OCI-M1 (cell line): ENCODE results near the gene UBE2J2.
A peak's percentile ranks its signal among the peaks of the same experiment; 100 is the strongest.

Experiments used
- DNase-seq: peaks from one replicate; lab custom pipeline; 2025; lab: John Stamatoyannopoulos, UW

The UBE2J2 gene

DNA sequence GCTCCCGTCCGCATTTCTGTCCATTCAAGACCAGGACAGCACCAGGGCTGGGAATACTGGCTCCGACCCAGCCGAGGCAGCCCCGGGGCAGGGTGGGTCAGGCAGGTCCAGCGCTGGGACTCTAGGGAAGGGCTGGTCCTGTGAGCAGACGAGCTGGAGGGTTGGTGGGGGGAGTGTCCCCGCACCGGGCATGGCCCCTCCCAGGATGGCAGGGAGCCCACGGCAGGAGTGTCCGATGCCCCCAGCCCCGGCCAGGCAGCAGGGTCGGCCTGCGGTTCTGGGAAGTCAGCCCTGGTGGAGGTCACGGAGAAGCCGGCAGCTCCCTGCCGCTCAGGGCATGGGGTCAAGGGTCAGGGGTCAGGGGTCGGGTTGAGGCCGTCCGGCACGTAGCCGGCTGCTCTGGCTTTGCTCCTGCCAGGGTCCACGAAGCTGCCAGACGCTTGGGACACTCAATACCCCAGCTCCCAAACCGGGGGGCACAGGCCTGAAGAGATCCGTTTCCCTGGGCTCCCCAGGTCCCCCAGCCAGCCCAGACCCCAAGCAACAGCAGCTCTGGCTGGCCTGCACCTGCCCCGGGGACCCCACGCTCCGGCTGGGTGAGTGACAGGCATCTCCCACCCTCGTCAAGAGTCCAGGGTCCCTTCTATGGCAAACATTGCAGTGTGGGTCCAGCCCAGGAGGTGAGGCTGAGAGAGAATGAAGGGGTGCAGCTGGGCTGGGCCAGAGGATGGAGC is 33.9 kb downstream of the UBE2J2 start:
- no peak for DNase-seq

GRCh38 chr1:1239227-1239613 is 34.4 kb downstream of the UBE2J2 start:
- no peak for DNase-seq

GRCh38 chr1:1238702-1239178 is 34.9 kb downstream of the UBE2J2 start:
- no peak for DNase-seq

DNA sequence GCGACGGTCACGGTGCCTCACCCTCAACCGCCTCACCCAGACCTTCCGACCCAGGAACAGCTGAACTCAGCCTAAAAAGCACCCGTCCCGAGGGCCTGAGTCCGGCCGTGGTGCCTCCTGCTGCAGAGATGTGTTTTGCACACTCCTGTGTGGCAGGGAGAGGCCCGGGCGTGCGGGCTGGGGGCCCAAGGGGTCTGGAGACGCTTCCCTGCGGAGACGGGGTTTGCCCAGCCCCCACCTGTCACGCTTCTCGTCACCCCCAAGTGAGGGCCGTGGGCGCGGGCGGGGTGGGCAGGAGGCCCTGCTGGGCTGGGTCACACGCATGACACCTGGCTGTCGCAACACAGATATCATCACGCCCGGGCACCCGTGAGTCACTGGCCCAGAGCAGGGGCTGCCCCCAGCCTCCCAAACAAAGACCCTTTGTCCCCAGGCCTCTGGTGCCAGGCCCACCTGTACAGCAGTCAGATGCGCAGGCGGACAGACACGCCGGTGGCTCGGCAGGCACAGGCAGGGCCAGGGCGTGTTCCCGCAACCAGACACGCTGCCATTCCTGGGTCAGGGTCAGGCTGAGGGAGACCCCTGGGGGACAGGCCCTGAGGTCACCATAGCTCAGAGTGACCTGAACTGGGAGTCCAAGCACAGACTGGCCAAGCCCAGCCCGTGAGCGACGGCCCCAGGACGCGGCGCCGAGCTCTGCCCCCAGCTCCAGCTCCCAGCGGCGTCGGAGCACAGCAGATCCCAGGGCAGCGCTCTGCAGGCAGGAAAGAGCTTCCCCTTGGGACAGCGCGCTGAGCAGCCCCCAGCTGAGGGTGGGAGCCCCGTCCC is 35.6 kb downstream of the UBE2J2 start:
- no peak for DNase-seq

DNA sequence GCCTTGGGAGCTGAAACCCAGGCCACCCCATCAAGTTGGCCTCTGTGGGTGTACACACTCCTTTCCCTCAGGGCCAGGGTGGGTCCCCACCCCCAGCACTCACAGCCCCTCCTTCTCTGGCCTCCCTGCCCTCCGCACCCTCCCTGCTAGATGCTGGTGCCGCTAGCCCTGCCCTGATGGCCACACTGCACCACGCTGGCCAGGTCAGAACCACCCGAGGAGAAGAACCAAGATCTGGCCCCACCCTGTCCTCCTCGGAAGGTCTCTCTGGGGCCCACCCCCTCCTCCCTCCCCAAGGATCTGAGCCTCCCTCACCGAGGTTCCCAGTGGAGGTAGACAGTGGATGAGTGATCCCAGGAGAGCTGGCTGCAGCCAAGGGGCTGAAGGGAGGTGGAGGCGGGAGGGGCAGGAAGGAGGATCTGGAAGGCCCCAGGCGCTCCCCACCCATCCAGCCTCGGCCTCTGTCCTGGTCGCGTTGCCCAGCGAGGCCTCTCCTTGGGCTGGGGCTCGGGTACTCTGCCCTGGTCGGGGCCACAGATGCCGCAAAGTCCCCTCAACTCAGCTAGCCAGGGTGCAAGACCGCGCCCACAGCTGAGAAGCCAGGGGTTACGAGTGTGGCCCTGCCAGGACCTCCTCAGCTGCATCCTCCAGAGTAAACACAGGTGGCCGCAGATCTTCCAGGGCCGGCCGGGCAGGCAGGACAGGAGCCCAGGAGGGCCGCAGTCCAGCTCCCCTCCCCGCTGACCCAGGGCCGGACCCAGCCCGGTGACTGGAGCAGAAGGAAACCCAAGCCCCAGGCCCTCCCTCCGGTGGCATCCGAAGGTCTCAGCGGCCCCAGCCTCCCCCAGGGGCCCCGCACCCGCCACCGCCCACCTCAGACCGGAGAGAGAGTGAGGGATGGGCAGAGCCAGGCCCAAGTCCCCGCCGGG is 36.4 kb downstream of the UBE2J2 start:
- DNase-seq, result no peak

- DNase-seq, result no peak
Measured at GRCh38 chr1:1236176-1236763, 37.4 kb downstream of the UBE2J2 start.

- DNase-seq, result no peak
Measured at GRCh38 chr1:1235016-1235744, 38.5 kb downstream of the UBE2J2 start.

- DNase-seq, result no peak
Measured at GRCh38 chr1:1234180-1234808, 39.4 kb downstream of the UBE2J2 start.

GRCh38 chr1:1233567-1233892 is 40.1 kb downstream of the UBE2J2 start:
- DNase-seq, result no peak

DNA sequence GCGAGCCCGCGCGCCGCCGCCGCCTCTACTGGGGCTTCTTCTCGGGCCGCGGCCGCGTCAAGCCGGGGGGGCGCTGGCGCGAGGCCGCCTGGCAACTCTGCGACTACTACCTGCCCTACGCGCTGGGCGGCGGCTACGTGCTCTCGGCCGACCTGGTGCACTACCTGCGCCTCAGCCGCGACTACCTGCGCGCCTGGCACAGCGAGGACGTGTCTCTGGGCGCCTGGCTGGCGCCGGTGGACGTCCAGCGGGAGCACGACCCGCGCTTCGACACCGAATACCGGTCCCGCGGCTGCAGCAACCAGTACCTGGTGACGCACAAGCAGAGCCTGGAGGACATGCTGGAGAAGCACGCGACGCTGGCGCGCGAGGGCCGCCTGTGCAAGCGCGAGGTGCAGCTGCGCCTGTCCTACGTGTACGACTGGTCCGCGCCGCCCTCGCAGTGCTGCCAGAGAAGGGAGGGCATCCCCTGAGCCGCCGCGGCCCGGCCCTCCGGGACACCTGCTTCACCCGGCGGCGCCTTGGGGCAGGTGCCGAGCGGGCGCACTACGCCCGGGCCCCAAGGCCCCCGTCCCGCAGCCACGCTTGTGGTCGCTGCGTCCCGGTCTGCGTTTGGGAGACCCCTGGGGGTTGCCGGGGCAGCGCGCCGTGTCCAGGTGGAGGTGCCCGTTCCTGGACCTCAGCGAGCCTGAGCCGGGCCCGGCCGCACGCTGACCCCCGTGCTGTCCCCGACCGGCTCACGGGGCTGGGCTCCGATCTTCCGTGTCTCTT is 40.7 kb downstream of the UBE2J2 start:
- no peak for DNase-seq

DNA sequence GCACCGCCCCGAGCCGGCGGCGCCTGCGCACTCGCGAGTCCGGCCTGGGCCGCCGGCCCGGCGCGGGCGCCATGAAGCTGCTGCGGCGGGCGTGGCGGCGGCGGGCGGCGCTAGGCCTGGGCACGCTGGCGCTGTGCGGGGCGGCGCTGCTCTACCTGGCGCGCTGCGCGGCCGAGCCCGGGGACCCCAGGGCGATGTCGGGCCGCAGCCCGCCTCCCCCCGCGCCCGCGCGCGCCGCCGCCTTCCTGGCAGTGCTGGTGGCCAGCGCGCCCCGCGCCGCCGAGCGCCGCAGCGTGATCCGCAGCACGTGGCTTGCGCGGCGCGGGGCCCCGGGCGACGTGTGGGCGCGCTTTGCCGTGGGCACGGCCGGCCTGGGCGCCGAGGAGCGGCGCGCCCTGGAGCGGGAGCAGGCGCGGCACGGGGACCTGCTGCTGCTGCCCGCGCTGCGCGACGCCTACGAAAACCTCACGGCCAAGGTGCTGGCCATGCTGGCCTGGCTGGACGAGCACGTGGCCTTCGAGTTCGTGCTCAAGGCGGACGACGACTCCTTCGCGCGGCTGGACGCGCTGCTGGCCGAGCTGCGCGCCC is 41.4 kb downstream of the UBE2J2 start, which contains the start of gene B3GALT6:
B3GALT6 (plus strand) TSS at position 30 of the 588 bp plus-strand sequence; CDS start at position 72, 42 bp downstream.
- no peak for DNase-seq

DNA sequence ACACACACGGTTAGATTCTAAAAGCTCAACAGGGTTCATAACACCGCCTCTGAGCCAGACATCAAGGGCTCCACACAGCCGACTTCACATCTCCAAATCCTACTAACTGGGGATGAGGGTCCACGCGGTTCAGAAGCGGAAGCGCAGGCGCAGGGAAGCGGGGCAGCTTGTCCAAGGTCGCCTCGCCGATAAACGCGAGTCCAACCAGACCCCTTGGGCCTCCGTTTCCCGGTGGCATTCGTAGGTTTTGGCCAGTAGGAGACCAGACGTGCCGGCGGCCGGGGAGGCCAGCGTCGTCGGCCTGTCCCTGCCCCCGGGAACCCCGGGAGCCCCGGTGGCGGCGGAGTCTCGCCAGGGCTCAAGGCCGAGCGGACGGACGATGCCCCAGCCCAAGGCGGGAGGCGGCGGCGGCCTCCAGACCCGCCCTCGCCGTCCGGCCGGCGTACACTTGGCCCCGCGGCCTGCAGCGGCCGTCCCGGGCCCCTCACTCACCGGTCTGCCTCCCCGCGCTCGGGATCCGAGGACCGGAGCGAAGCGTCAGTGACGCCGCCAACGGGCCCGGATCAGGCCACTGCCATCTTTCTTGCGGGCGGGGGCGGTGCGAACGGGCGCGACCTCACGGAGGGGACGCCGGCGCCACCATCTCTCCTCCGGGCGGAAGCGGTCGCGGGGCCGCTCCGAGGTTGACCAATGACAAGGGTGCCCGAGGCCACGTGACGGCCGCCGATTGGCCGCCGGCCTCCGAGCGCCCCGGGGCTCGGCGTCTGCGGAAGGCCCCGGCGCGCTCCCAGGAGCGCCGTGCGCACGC is 42.0 kb downstream of the UBE2J2 start, which contains the start of gene SDF4:
SDF4 (minus strand) TSS at position 602 of the 808 bp plus-strand sequence. CDS start 3,229 bp downstream, outside the sequence.
- peak; percentile 99 for DNase-seq

DNA sequence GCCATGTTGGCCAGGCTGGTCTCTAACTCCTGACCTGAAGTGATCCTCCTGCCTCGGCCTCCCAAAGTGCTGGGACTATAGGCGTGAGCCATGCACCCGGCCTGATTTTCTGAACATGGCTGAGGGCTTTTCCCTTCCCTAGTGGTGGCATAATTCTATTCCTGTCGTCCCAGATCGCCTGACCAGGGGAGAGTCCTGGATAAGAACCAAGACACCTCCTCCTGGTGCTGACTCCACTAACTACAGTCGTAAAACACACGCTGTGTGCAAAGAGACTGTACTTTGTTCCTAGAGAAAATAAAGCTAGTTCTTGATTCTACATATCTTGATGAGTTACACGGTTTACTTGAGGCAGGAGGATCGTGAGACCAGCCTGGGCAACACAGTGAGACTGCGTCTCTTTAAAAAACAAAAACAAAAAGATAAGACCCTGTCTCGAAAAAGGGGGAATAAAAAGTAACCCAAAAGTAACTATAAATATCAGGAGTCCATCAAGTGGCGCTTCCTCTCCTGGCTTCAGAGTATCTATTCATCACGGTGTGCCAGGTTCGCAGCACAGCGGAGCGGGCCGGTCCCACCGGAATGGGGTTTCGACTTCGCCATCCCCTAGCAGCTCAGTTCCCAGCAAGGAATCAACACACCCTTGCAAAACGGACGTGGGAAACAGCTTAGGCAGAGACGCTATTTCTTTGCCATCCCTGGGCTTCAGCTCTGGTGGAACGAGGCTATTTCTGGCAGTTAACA is 42.8 kb downstream of the UBE2J2 start:
- peak; percentile 83 for DNase-seq

- DNase-seq, result no peak
Measured at GRCh38 chr1:1229770-1230169, 43.9 kb downstream of the UBE2J2 start.

GRCh38 chr1:1228596-1229321 is 44.9 kb downstream of the UBE2J2 start:
- DNase-seq, result no peak

- no peak for DNase-seq
Measured at GRCh38 chr1:1228187-1228586, 45.5 kb downstream of the UBE2J2 start.

DNA sequence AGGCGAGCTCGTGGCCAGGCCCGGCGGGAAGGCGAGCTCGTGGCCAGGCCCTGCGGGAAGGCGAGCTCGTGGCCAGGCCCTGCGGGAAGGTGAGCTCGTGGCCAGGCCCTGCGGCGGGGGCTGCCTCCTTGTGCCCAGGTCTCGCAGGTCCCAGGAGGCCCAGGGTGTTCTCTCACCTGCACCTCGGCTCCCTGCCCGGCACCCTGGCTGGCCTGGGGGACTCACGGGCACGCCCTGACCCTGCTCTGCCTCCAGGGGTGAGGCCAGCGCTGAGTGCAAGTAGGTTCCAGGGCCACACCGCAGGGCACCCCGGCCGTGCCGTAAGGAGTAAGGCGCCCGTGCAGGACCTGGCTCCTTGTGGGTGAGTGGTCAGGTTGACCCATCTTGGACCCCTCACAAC is 46.3 kb downstream of the UBE2J2 start:
- DNase-seq, result no peak
